GM12878 (cell line): ENCODE measurements around the gene NIBAN1.
A peak's percentile ranks its signal among the peaks of the same experiment; 100 is the strongest.

Source experiments
- CTCF ChIP-seq, 3 experiments: IDR thresholded peaks in 2 of 3; conservative IDR thresholded peaks in 1 of 3; 2 replicates each; pipeline ENCODE4 v1.5.1; 2011; ENCODE audit warnings: low read depth in 3 of 3, low read length in 3 of 3, mild to moderate bottlenecking in 3 of 3, control low read depth in 2 of 3, moderate library complexity in 2 of 3, inconsistent platforms in 1 of 3, mixed read lengths in 1 of 3; ENCODE audit not compliant: control insufficient read depth in 2 of 3, insufficient read depth in 1 of 3; ENCODE audit errors: extremely low read depth in 1 of 3
- EP300 ChIP-seq, 2 experiments: fragments of 150-350 bp in 1 of 2; IDR thresholded peaks; 2 replicates each; pipeline ENCODE4 v1.6.1; 2011 to 2012; ENCODE audit warnings: low read depth in 2 of 2, low read length in 2 of 2, borderline replicate concordance in 1 of 2, improper control_type of control experiment in 1 of 2, inconsistent platforms in 1 of 2; ENCODE audit not compliant: control insufficient read depth in 1 of 2
- EZH2 ChIP-seq: IDR thresholded peaks from 2 replicates; pipeline ENCODE4 v1.6.1; 2012; ENCODE audit warnings: low read depth, mild to moderate bottlenecking, control low read depth, inconsistent platforms, low read length, borderline replicate concordance; ENCODE audit not compliant: control insufficient read depth
- GABPA ChIP-seq: IDR thresholded peaks from 2 replicates; pipeline ENCODE4 v1.6.1; 2014; ENCODE audit warnings: antibody characterized with exemption, low read depth, mild to moderate bottlenecking, inconsistent platforms
- HSF1 ChIP-seq: fragments of 150-350 bp; IDR thresholded peaks from 2 replicates; pipeline ENCODE4 v1.6.1; 2014; ENCODE audit warnings: mild to moderate bottlenecking, low read depth, low read length
- IKZF1 ChIP-seq: fragments of 450-650 bp; conservative IDR thresholded peaks from 2 replicates; pipeline ENCODE4 v1.6.1; 2017; ENCODE audit warnings: antibody characterized with exemption, mild to moderate bottlenecking
- MXI1 ChIP-seq: fragments of 150-350 bp; IDR thresholded peaks from 2 replicates; pipeline ENCODE4 v1.6.1; 2011; ENCODE audit warnings: low read depth, mild to moderate bottlenecking, inconsistent platforms, low read length, improper control_type of control experiment
- NBN ChIP-seq: fragments of 450-650 bp; IDR thresholded peaks from 2 replicates; pipeline ENCODE4 v1.6.1; 2016
- POLR2A ChIP-seq: IDR thresholded peaks from 2 replicates; pipeline ENCODE4 v1.6.1; 2011; ENCODE audit warnings: low read depth, mild to moderate bottlenecking, low read length
- SIN3A ChIP-seq: IDR thresholded peaks from 2 replicates; pipeline ENCODE4 v1.6.1; 2012; ENCODE audit warnings: low read depth, low read length, improper control_type of control experiment
- SUPT20H ChIP-seq: IDR thresholded peaks from 2 replicates; pipeline ENCODE4 v1.6.1; 2011; ENCODE audit warnings: low read depth, mild to moderate bottlenecking, low read length, moderate library complexity, borderline replicate concordance; ENCODE audit not compliant: control insufficient read depth
- TCF12 ChIP-seq: IDR thresholded peaks from 2 replicates; pipeline ENCODE4 v1.6.1; 2011; ENCODE audit warnings: low read depth, mild to moderate bottlenecking, low read length
- YY1 ChIP-seq: IDR thresholded peaks from 2 replicates; pipeline ENCODE4 v1.6.1; 2011; ENCODE audit warnings: low read depth, mild to moderate bottlenecking, low read length

- TF ChIP-seq IKZF1 (peak; percentile 38), POLR2A (no peak), GABPA (no peak), EZH2 (no peak), SUPT20H (no peak), CTCF (IDR thresholded peaks at IDR 0.05 in 2 of 3, conservative IDR thresholded peaks at IDR 0.05 in 1 of 3; ENCODE audit: control insufficient read depth in 2 of 3, extremely low read depth in 1 of 3, insufficient read depth in 1 of 3, low read depth in 3 of 3, low read length in 3 of 3) (no peak), YY1 (no peak), EP300 (IDR thresholded peaks at IDR 0.05; ENCODE audit: borderline replicate concordance in 1 of 2, control insufficient read depth in 1 of 2, low read depth in 2 of 2, low read length in 2 of 2) (0 out of 4 replicates have a peak, but pooled peaks of 1 of the 2 experiments have one; percentile 10), NBN (no peak), MXI1 (no peak), TCF12 (no peak), HSF1 (no peak), SIN3A (no peak)
Observed at GRCh38 chr1:184945029-184945428, 29.3 kb downstream of the NIBAN1 start.
